HFF-Myc (cell line): ENCODE data around the gene DUSP19.

Experiments used
- DNase-seq: peaks from one replicate; pipeline ENCODE4 v3.0.0-alpha.2; 2011; ENCODE audit warnings: low read depth; ENCODE audit errors: extremely low read depth
- H3K4me3 ChIP-seq: replicated peaks from 2 replicates; pipeline ENCODE4 v1.5.1; 2011; ENCODE audit warnings: low read depth, mild to moderate bottlenecking, control low read depth, low read length
- CTCF ChIP-seq: IDR thresholded peaks from 2 replicates; pipeline ENCODE4 v1.5.1; 2012; ENCODE audit warnings: mild to moderate bottlenecking, low read depth, low read length, control low read depth; ENCODE audit errors: missing control alignments

Gene DUSP19

GRCh38 chr2:183049420-183049819 lies 29.1 kb upstream of the DUSP19 start:
- no peak for DNase-seq
- TF ChIP-seq CTCF = no peak
- H3K4me3 ChIP-seq = no peak overlapping the region

- no peak for TF ChIP-seq CTCF
- DNase-seq = no peak
- H3K4me3 ChIP-seq = no peak overlapping the region
Observed at GRCh38 chr2:183057333-183057985, 21.1 kb upstream of the DUSP19 start.

- H3K4me3 ChIP-seq = no peak overlapping the region
- no peak for TF ChIP-seq CTCF
- no peak for DNase-seq
Observed at GRCh38 chr2:183059561-183059960, 19.0 kb upstream of the DUSP19 start.

GRCh38 chr2:183060571-183061231 lies 17.8 kb upstream of the DUSP19 start:
- no peak for DNase-seq
- TF ChIP-seq CTCF = no peak
- H3K4me3 ChIP-seq = no peak overlapping the region

- TF ChIP-seq CTCF = no peak
- no peak for DNase-seq
- no peak overlapping the region for H3K4me3 ChIP-seq
Observed at GRCh38 chr2:183063083-183063482, 15.5 kb upstream of the DUSP19 start.

GRCh38 chr2:183068561-183068960 lies 10.0 kb upstream of the DUSP19 start:
- TF ChIP-seq CTCF = no peak
- DNase-seq = no peak
- no peak overlapping the region for H3K4me3 ChIP-seq
